ENCODE results near the gene HNRNPA1. TPM values are rescaled to one million over a fixed set of nuclear protein-coding genes. Genes with fewer than 3 reads are reported as not detected.

The HNRNPA1 gene
- total RNA-seq, 1 experiment from 2014 or later = 3,193 TPM

DNA sequence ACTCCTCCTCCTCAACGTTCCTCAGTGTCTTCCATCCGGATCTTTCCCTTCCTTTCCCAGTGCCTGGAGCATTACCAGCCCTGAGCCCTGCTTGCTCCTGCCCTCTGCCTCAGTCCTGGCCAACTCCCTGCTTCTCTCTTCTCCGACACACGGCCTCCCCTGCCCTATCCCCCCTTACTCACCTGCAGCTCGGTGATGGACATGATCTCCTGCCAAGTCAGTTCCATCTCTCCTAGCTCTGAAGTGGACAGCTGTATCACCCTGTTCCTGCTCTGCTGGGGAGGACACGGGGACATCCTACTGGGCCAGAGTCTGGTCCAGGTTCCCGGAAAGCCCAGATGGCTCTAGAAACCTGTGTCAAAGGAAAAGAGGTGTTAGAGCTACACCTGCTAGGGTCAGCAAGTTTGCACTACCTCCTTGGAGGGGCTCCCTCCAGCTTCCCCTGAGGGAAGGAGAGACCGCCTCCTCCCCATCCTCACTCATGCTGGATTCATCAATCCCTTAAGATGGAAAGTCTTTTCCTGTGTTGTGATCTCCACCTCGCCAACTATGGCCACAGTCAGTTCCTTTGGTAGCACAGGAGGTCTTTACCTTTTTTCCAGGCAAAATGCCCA, 14.5 kb downstream of the HNRNPA1 start:
- no peak overlapping the region for H4K5ac ChIP-seq (ENCODE audit: insufficient read length, low read depth, low read length)
- Mint-ChIP-seq H3K4me1 (peaks cover 16 to 23% of the 10 kb centered on the region in 2 experiments), H3K27ac (no peak overlapping the region; a peak in 1 of 7 replicates), H3K9me3 (no peaks in the 10 kb centered on the region), H3K27me3 (ENCODE audit: low read depth) (peaks cover 22% of the 10 kb centered on the region), H3K36me3 (ENCODE audit: insufficient read depth in 1 of 3, low read depth in 3 of 3) (peaks cover 0 to 5% (median 0%) of the 10 kb centered on the region in 3 experiments; a peak in 2 of 7 replicates), H3K4me3 (no peak overlapping the region)
- no peaks in the 10 kb centered on the region for H3K79me2 ChIP-seq (ENCODE audit: insufficient read depth, low read length)
- no peak overlapping the region for H2AK5ac ChIP-seq (ENCODE audit: insufficient read length, low read length)
- no peak overlapping the region for H2BK120ac ChIP-seq (ENCODE audit: low read depth, low read length, poor library complexity, severe bottlenecking)
- H3K9me3 ChIP-seq (ENCODE audit: control insufficient read depth, low read depth, low read length) = no peaks in the 10 kb centered on the region
- TF ChIP-seq, protein P1, sequence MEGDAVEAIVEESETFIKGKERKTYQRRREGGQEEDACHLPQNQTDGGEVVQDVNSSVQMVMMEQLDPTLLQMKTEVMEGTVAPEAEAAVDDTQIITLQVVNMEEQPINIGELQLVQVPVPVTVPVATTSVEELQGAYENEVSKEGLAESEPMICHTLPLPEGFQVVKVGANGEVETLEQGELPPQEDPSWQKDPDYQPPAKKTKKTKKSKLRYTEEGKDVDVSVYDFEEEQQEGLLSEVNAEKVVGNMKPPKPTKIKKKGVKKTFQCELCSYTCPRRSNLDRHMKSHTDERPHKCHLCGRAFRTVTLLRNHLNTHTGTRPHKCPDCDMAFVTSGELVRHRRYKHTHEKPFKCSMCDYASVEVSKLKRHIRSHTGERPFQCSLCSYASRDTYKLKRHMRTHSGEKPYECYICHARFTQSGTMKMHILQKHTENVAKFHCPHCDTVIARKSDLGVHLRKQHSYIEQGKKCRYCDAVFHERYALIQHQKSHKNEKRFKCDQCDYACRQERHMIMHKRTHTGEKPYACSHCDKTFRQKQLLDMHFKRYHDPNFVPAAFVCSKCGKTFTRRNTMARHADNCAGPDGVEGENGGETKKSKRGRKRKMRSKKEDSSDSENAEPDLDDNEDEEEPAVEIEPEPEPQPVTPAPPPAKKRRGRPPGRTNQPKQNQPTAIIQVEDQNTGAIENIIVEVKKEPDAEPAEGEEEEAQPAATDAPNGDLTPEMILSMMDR (conservative IDR thresholded peaks at IDR 0.05) = no peak
- H3K14ac ChIP-seq (ENCODE audit: insufficient read depth, low read length) = no peak overlapping the region
- H4K8ac ChIP-seq (replicated peaks; ENCODE audit: insufficient read length, low read depth, low read length) = no peak overlapping the region
- WGBS (ENCODE audit: extremely low coverage, insufficient read length, low lambda C conversion rate) = no CpG with 5 or more reads among the region's 9 CpGs
- H2AFZ ChIP-seq (ENCODE audit: low read length) = no peak overlapping the region
- H3K27ac ChIP-seq (ENCODE audit: insufficient read length, low read depth, low read length) = no peak overlapping the region
- no peak overlapping the region for H4K91ac ChIP-seq (ENCODE audit: insufficient read length, low read depth, low read length)
- DNase-seq = no peak
- H3K23ac ChIP-seq (ENCODE audit: insufficient read length, low read depth, low read length) = no peak overlapping the region
- H3K4me2 ChIP-seq (ENCODE audit: insufficient read depth, insufficient read length, low read length) = no peak overlapping the region
- H3K56ac ChIP-seq (ENCODE audit: insufficient read length, low read depth, low read length) = no peak overlapping the region
- H3T11ph ChIP-seq (ENCODE audit: low read length) = no peak overlapping the region
- no peaks in the 10 kb centered on the region for H4K20me1 ChIP-seq (ENCODE audit: control insufficient read depth, insufficient read depth, insufficient read length)
- H3K27me3 ChIP-seq (ENCODE audit: insufficient read depth, low read length) = peaks cover 4% of the 10 kb centered on the region; the same call in 1 of the 2 replicates
- H3K79me1 ChIP-seq (ENCODE audit: insufficient read depth, low read depth, low read length, poor library complexity, severe bottlenecking) = no peaks in the 10 kb centered on the region
- no peak overlapping the region for H2BK5ac ChIP-seq (ENCODE audit: insufficient read length, low read length)
- no peak overlapping the region for H3K4ac ChIP-seq (ENCODE audit: low read depth, low read length)
- no peak overlapping the region for H3K18ac ChIP-seq (ENCODE audit: insufficient read length, low read depth, low read length)
- no peak overlapping the region for H2BK15ac ChIP-seq (ENCODE audit: low read depth, low read length)
- peaks cover 2% of the 10 kb centered on the region; the same call in 1 of the 2 replicates for H3K4me1 ChIP-seq (ENCODE audit: insufficient read depth, low read length)
- H2BK20ac ChIP-seq (ENCODE audit: low read depth, low read length, poor library complexity, severe bottlenecking) = no peak overlapping the region
- H2BK12ac ChIP-seq (ENCODE audit: insufficient read length, low read depth, low read length) = no peak overlapping the region
- H3K9ac ChIP-seq (ENCODE audit: extremely low read depth, insufficient read length, low read length) = no peak overlapping the region
- H3K23me2 ChIP-seq (ENCODE audit: insufficient read length, low read depth, low read length, poor library complexity, severe bottlenecking) = no peaks in the 10 kb centered on the region

Data from H9 (cell line).